Type B pancreatic cell (in vitro differentiated cells): ENCODE measurements around the gene DGKQ. TPM values are rescaled to one million over a fixed set of nuclear protein-coding genes. Genes with fewer than 3 reads are reported as not detected.

Experiments used
- DNase-seq: peaks from one replicate; pipeline ENCODE4 v3.0.0; 2021; ENCODE audit warnings: mixed read lengths; ENCODE audit not compliant: unreplicated experiment; ENCODE audit errors: extremely low spot score
- H3K27ac Mint-ChIP-seq: 2 replicates; pipeline ENCODE4 v1.8.0; 2021; ENCODE audit warnings: mild to moderate bottlenecking, mixed read lengths
- H3K27me3 Mint-ChIP-seq: 2 replicates; pipeline ENCODE4 v1.8.0; 2021; ENCODE audit warnings: mixed read lengths
- H3K36me3 Mint-ChIP-seq: 2 replicates; pipeline ENCODE4 v1.8.0; 2021; ENCODE audit warnings: mixed read lengths
- H3K4me1 Mint-ChIP-seq: one replicate; pipeline ENCODE4 v1.8.0; 2021; ENCODE audit warnings: mixed read lengths; ENCODE audit not compliant: unreplicated experiment
- H3K4me3 Mint-ChIP-seq: 2 replicates; pipeline ENCODE4 v1.8.0; 2021; ENCODE audit warnings: mild to moderate bottlenecking, mixed read lengths
- H3K9me3 Mint-ChIP-seq: 2 replicates; pipeline ENCODE4 v1.8.0; 2021; ENCODE audit warnings: mixed read lengths
- CTCF ChIP-seq: fragments of 200-600 bp; sonication (generic); conservative IDR thresholded peaks from 2 replicates; pipeline ENCODE4 v1.5.0; 2021; ENCODE audit warnings: antibody characterized with exemption, mild to moderate bottlenecking
- total RNA-seq: library from RNA; stranded (reverse); gene quantifications from 2 replicates; pipeline ENCODE4 v1.2.1, GENCODE V29; 2021; ENCODE audit warnings: low replicate concordance

DGKQ gene
- total RNA-seq, 1 donor from 2014 or later, result 17.0 TPM

GRCh38 chr4:1019320-1019719 lies 46.0 kb upstream of the DGKQ start:
- H3K27ac Mint-ChIP-seq, result no peak overlapping the region
- no peaks in the 10 kb centered on the region for H3K9me3 Mint-ChIP-seq
- DNase-seq, result no peak
- H3K27me3 Mint-ChIP-seq, result no peaks in the 10 kb centered on the region
- H3K36me3 Mint-ChIP-seq, result no peaks in the 10 kb centered on the region
- no peak overlapping the region for H3K4me3 Mint-ChIP-seq
- H3K4me1 Mint-ChIP-seq, result no peaks in the 10 kb centered on the region
- no peak for TF ChIP-seq CTCF

- Mint-ChIP-seq H3K4me1 (peaks cover 6% of the 10 kb centered on the region), H3K27me3 (no peaks in the 10 kb centered on the region), H3K4me3 (no peak overlapping the region), H3K36me3 (no peaks in the 10 kb centered on the region), H3K27ac (no peak overlapping the region), H3K9me3 (no peaks in the 10 kb centered on the region)
- TF ChIP-seq CTCF, result no peak
- DNase-seq, result no peak
Observed at GRCh38 chr4:1018147-1019020, 45.0 kb upstream of the DGKQ start.

- H3K27me3 Mint-ChIP-seq, result no peaks in the 10 kb centered on the region
- no peaks in the 10 kb centered on the region for H3K9me3 Mint-ChIP-seq
- peaks cover 6% of the 10 kb centered on the region for H3K4me1 Mint-ChIP-seq
- TF ChIP-seq CTCF, result no peak
- DNase-seq, result no peak
- H3K36me3 Mint-ChIP-seq, result no peaks in the 10 kb centered on the region
- no peak overlapping the region for H3K27ac Mint-ChIP-seq
- H3K4me3 Mint-ChIP-seq, result no peak overlapping the region
Observed at GRCh38 chr4:1017706-1018105, 44.3 kb upstream of the DGKQ start.

GRCh38 chr4:1017211-1017610 lies 43.8 kb upstream of the DGKQ start:
- no peak for DNase-seq
- Mint-ChIP-seq H3K36me3 (no peaks in the 10 kb centered on the region), H3K4me1 (peaks cover 6% of the 10 kb centered on the region), H3K27ac (no peak overlapping the region), H3K27me3 (no peaks in the 10 kb centered on the region), H3K9me3 (no peaks in the 10 kb centered on the region), H3K4me3 (no peak overlapping the region)
- no peak for TF ChIP-seq CTCF

- no peaks in the 10 kb centered on the region for H3K36me3 Mint-ChIP-seq
- no peak overlapping the region for H3K4me3 Mint-ChIP-seq
- TF ChIP-seq CTCF, result no peak
- H3K9me3 Mint-ChIP-seq, result no peaks in the 10 kb centered on the region
- peaks cover under 1% of the 10 kb centered on the region for H3K27me3 Mint-ChIP-seq
- no peak overlapping the region for H3K27ac Mint-ChIP-seq
- H3K4me1 Mint-ChIP-seq, result peaks cover 6% of the 10 kb centered on the region
- no peak for DNase-seq
Observed at GRCh38 chr4:1015746-1016145, 42.4 kb upstream of the DGKQ start.
